DOHH2 (cell line): ENCODE measurements around the gene ZNF84.

Experiments
- H3F3A ChIP-seq: fragments of 200-600 bp; sonication (generic), shearing (Covaris generic); 2 replicates; pipeline ENCODE4 v1.6.0; 2016; ENCODE audit warnings: antibody characterized with exemption, mild to moderate bottlenecking; ENCODE audit not compliant: control insufficient read depth, insufficient read depth
- H3K27ac ChIP-seq: fragments of 200-600 bp; sonication (generic); 2 replicates; pipeline ENCODE4 v1.5.1; 2014; ENCODE audit warnings: low read depth, mild to moderate bottlenecking, low read length, moderate library complexity
- H3K27me3 ChIP-seq: fragments of 200-600 bp; sonication (generic); 2 replicates; pipeline ENCODE4 v1.6.1; 2014; ENCODE audit warnings: mild to moderate bottlenecking, low read length, mixed read lengths; ENCODE audit not compliant: control insufficient read depth
- H3K36me3 ChIP-seq: fragments of 200-600 bp; sonication (generic); 2 replicates; pipeline ENCODE4 v1.6.1; 2014; ENCODE audit warnings: mild to moderate bottlenecking, low read length, moderate library complexity, mixed read lengths; ENCODE audit not compliant: control insufficient read depth
- H3K4me1 ChIP-seq: fragments of 200-600 bp; sonication (generic); 2 replicates; pipeline ENCODE4 v1.6.1; 2014; ENCODE audit warnings: mild to moderate bottlenecking, low read length, mixed read lengths; ENCODE audit not compliant: control insufficient read depth
- H3K4me2 ChIP-seq: fragments of 200-600 bp; sonication (generic); 2 replicates; pipeline ENCODE4 v1.6.0; 2014; ENCODE audit warnings: mild to moderate bottlenecking, low read length, moderate library complexity
- H3K4me3 ChIP-seq: fragments of 200-600 bp; sonication (generic); 2 replicates; pipeline ENCODE4 v1.5.1; 2014; ENCODE audit warnings: mild to moderate bottlenecking, low read length, mixed read lengths
- H3K79me2 ChIP-seq: fragments of 200-600 bp; sonication (generic); 2 replicates; pipeline ENCODE4 v1.6.1; 2014; ENCODE audit warnings: mild to moderate bottlenecking, low read length, mixed read lengths; ENCODE audit not compliant: control insufficient read depth
- H3K9me2 ChIP-seq: fragments of 200-600 bp; sonication (generic); replicated peaks from 2 replicates; pipeline ENCODE4 v1.6.1; 2014; ENCODE audit warnings: mild to moderate bottlenecking, low read length, mixed read lengths; ENCODE audit not compliant: control insufficient read depth
- H3K9me3 ChIP-seq: fragments of 200-600 bp; sonication (generic); 2 replicates; pipeline ENCODE4 v1.6.1; 2014; ENCODE audit warnings: antibody characterized with exemption, low read length, mixed read lengths; ENCODE audit not compliant: control insufficient read depth, insufficient read depth
- H4K20me1 ChIP-seq: fragments of 200-600 bp; sonication (generic); 2 replicates; pipeline ENCODE4 v1.6.0; 2014; ENCODE audit warnings: low read depth, mild to moderate bottlenecking, antibody characterized with exemption, low read length, moderate library complexity; ENCODE audit not compliant: control insufficient read depth, insufficient read depth
- CTCF ChIP-seq: fragments of 200-600 bp; sonication (generic); IDR thresholded peaks from one replicate; pipeline ENCODE4 v1.5.1; 2014; ENCODE audit warnings: antibody characterized with exemption, mild to moderate bottlenecking, low read depth, low read length; ENCODE audit not compliant: poor library complexity, severe bottlenecking
- EZH2phosphoT487 ChIP-seq: fragments of 200-600 bp; sonication (generic); IDR thresholded peaks from 2 replicates; pipeline ENCODE4 v1.6.1; 2017; ENCODE audit warnings: borderline replicate concordance, mild to moderate bottlenecking, antibody characterized with exemption, low read length, moderate library complexity, mixed read lengths

ZNF84 gene

GRCh38 chr12:133057446-133057845, 20.1 kb downstream of the ZNF84 start:
- H3K9me2 ChIP-seq: no peaks in the 10 kb centered on the region
- TF ChIP-seq CTCF (no peak), EZH2phosphoT487 (no peak)
- no peaks in the 10 kb centered on the region for H3K4me1 ChIP-seq
- H4K20me1 ChIP-seq: no peaks in the 10 kb centered on the region
- no peak overlapping the region for H3K27ac ChIP-seq
- H3F3A ChIP-seq: peaks cover 10% of the 10 kb centered on the region
- H3K27me3 ChIP-seq: no peaks in the 10 kb centered on the region
- H3K4me3 ChIP-seq: no peak overlapping the region
- no peak overlapping the region for H3K4me2 ChIP-seq
- no peaks in the 10 kb centered on the region for H3K79me2 ChIP-seq
- H3K36me3 ChIP-seq: peaks cover 50% of the 10 kb centered on the region
- H3K9me3 ChIP-seq: peaks cover 69% of the 10 kb centered on the region

- Histone ChIP-seq H3K9me3 (peaks cover 73% of the 10 kb centered on the region), H3K27ac (no peak overlapping the region), H3K36me3 (peaks cover 40% of the 10 kb centered on the region), H3K4me3 (no peak overlapping the region), H3F3A (peaks cover 10% of the 10 kb centered on the region), H3K79me2 (no peaks in the 10 kb centered on the region), H3K27me3 (no peaks in the 10 kb centered on the region), H3K4me1 (no peaks in the 10 kb centered on the region), H4K20me1 (no peaks in the 10 kb centered on the region), H3K4me2 (no peak overlapping the region), H3K9me2 (no peaks in the 10 kb centered on the region)
- TF ChIP-seq EZH2phosphoT487 (no peak), CTCF (no peak)
These were observed 21.1 kb downstream of the ZNF84 start for GRCh38 chr12:133058203-133059113.

GRCh38 chr12:133061954-133062353, 24.6 kb downstream of the ZNF84 start:
- Histone ChIP-seq H3K4me1 (no peaks in the 10 kb centered on the region), H3K36me3 (peaks cover 20% of the 10 kb centered on the region), H3K9me2 (no peaks in the 10 kb centered on the region), H3K4me3 (no peak overlapping the region), H3K79me2 (no peaks in the 10 kb centered on the region), H4K20me1 (no peaks in the 10 kb centered on the region), H3K27ac (no peak overlapping the region), H3K9me3 (peaks cover 84% of the 10 kb centered on the region), H3F3A (peaks cover 10% of the 10 kb centered on the region; the same call in 1 of the 2 replicates), H3K4me2 (no peak overlapping the region), H3K27me3 (no peaks in the 10 kb centered on the region)
- no peak for TF ChIP-seq CTCF
- TF ChIP-seq EZH2phosphoT487: no peak
